A673 (cell line): ENCODE data around the gene KISS1. TPM values are rescaled to one million over a fixed set of nuclear protein-coding genes. Genes with fewer than 3 reads are reported as not detected.

Experiments
- BruUV-seq: library from RNA; stranded (reverse); fragments of 400-500 nt; replicated peaks from 2 replicates; lab custom pipeline; 2021; lab: Mats Ljungman, UMichigan
- CTCF ChIA-PET: fragments of 300-600 bp; sonication (Branson Sonifier 250); formaldehyde crosslinking; loops from one replicate; lab custom pipeline; 2022; ENCODE audit warnings: antibody characterized with exemption; lab: Charles Lee
- POLR2A ChIA-PET: fragments of 300-600 bp; sonication (Branson Sonifier 250); formaldehyde crosslinking; loops from one replicate; lab custom pipeline; 2022; ENCODE audit warnings: antibody characterized with exemption; ENCODE audit not compliant: low non-redundant PET; lab: Charles Lee
- DNase-seq: peaks from one replicate; pipeline ENCODE4 v3.0.0-alpha.2; 2015; ENCODE audit warnings: low spot score
- H3K27ac ChIP-seq: fragments of 200-600 bp; sonication (generic); 2 replicates; pipeline ENCODE4 v1.5.1; 2016; ENCODE audit warnings: mixed run types, low read depth, mild to moderate bottlenecking, mixed read lengths, antibody characterized with exemption, low read length; ENCODE audit not compliant: poor library complexity, severe bottlenecking
- H3K27me3 ChIP-seq: fragments of 200-600 bp; sonication (generic); replicated peaks from 2 replicates; pipeline ENCODE4 v1.6.1; 2017; ENCODE audit warnings: mixed run types, low read depth, mild to moderate bottlenecking, mixed read lengths, antibody characterized with exemption, low read length; ENCODE audit not compliant: insufficient read depth, poor library complexity
- H3K36me3 ChIP-seq: fragments of 200-600 bp; sonication (generic); 2 replicates; pipeline ENCODE4 v1.6.1; 2016; ENCODE audit warnings: mixed run types, mild to moderate bottlenecking, mixed read lengths, antibody characterized with exemption, low read length; ENCODE audit not compliant: insufficient read depth, poor library complexity, severe bottlenecking
- H3K4me1 ChIP-seq: fragments of 200-600 bp; sonication (generic); 2 replicates; pipeline ENCODE4 v1.6.1; 2017; ENCODE audit warnings: mixed run types, mild to moderate bottlenecking, mixed read lengths, antibody characterized with exemption, low read length; ENCODE audit not compliant: insufficient read depth, poor library complexity, severe bottlenecking
- H3K4me3 ChIP-seq: fragments of 200-600 bp; sonication (generic); 2 replicates; pipeline ENCODE4 v1.5.1; 2016; ENCODE audit warnings: low read depth, mixed run types, mild to moderate bottlenecking, mixed read lengths, low read length; ENCODE audit not compliant: poor library complexity, severe bottlenecking
- H3K9me3 ChIP-seq: fragments of 200-600 bp; sonication (generic); 2 replicates; pipeline ENCODE4 v1.6.1; 2016; ENCODE audit warnings: mixed run types, low read depth, mild to moderate bottlenecking, mixed read lengths, antibody characterized with exemption, low read length; ENCODE audit not compliant: poor library complexity, severe bottlenecking
- CTCF ChIP-seq: fragments of 300-800, 200-600 bp; sonication (generic); conservative IDR thresholded peaks from 2 replicates; pipeline ENCODE4 v1.5.1; 2017; ENCODE audit warnings: low read depth, mild to moderate bottlenecking, antibody characterized with exemption, low read length, moderate library complexity, mixed read lengths
- EZH2 ChIP-seq: fragments of 200-600 bp; sonication (generic); IDR thresholded peaks from 2 replicates; pipeline ENCODE4 v1.6.1; 2017; ENCODE audit warnings: borderline replicate concordance, low read depth, mild to moderate bottlenecking, mixed read lengths, antibody characterized with exemption, low read length; ENCODE audit not compliant: poor library complexity, severe bottlenecking
- intact Hi-C: fragments of 100-400 bp; cut with micrococcal nuclease; formaldehyde crosslinking; loops from one replicate; pipeline ENCODE4 v1.10.0; 2022; ENCODE audit not compliant: unreplicated experiment
- total RNA-seq: library from RNA; stranded (reverse); gene quantifications from 2 replicates; pipeline ENCODE4 v1.2.3, GENCODE V29; 2021

The KISS1 gene
- total RNA-seq, 1 experiment from 2014 or later: not detected

GRCh38 chr1:204224655-204225054 is 28.4 kb upstream of the KISS1 start:
- no peak overlapping the region for H3K27ac ChIP-seq
- DNase-seq: no peak
- no peaks in the 10 kb centered on the region for H3K9me3 ChIP-seq
- ChIA-PET POLR2A (no interaction called here), CTCF (no interaction called here)
- H3K4me1 ChIP-seq: no peaks in the 10 kb centered on the region
- BruUV-seq: no TSS peak
- H3K27me3 ChIP-seq: no peaks in the 10 kb centered on the region
- no peaks in the 10 kb centered on the region for H3K36me3 ChIP-seq
- intact Hi-C loops: no loop called here
- no peak overlapping the region for H3K4me3 ChIP-seq
- TF ChIP-seq CTCF (no peak), EZH2 (no peak)

DNA sequence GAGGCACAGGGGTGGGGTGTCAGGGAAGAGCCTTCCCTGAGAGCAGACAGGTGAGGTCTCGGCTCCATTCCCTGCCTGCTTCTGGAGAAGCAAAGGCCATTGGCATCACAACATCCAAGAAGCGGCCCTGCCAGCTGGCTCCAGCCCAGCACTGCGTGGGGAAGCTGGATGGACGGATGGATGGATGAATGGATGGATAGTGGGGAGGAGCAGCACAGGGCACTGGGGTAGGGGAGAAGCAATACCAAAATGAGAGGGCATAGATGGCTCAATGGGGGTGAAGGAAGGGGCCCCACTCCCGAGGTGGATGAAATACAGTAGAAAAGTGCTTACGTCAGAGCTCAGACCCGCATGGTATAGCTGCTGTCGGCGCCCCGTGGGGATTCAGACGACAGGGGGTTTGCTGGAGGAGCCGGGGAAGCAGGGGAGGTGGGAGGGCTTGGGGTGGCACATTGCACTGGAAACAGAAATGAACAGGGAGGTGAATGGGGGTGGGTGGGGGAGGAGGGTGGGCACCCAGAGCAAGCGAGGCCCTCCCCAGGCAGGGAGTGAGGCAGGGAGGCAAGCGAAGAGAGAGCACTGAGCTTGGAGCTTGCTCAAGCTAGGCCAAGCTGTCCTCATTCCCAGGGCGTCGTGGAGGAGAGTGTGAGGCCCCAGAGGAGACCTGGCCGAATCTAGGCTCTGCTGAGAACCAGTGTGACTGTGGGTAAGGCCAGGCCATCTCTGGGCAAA is 27.0 kb upstream of the KISS1 start:
- DNase-seq: no peak
- H3K4me1 ChIP-seq: no peaks in the 10 kb centered on the region
- H3K27ac ChIP-seq: no peak overlapping the region
- TF ChIP-seq EZH2 (no peak), CTCF (no peak)
- BruUV-seq: no TSS peak
- ChIA-PET POLR2A (no interaction called here), CTCF (interaction anchor here (0.6 kb wide), 1 partner anchor 17 kb away, joined by 3 read pairs; no protein-coding TSS in a partner anchor)
- no peaks in the 10 kb centered on the region for H3K27me3 ChIP-seq
- no peaks in the 10 kb centered on the region for H3K36me3 ChIP-seq
- H3K9me3 ChIP-seq: no peaks in the 10 kb centered on the region
- intact Hi-C loops: no loop called here
- no peak overlapping the region for H3K4me3 ChIP-seq

DNA sequence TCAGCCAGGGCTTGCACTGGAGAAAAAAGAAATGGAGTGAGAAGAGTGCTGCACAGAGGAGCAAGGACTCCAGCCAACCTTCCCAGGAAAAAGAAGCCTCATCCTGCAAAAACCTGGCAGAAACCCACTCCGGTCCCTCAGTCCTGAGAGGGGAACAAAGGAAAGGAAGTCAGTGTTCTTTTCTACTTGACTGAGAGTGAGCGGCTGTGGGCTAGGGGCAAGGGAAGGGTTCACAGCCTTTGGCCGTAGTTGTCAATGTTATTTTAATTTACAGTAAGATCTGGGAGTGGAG is 26.4 kb upstream of the KISS1 start:
- ChIA-PET POLR2A (no interaction called here), CTCF (no interaction called here)
- no peaks in the 10 kb centered on the region for H3K4me1 ChIP-seq
- H3K27me3 ChIP-seq: no peaks in the 10 kb centered on the region
- TF ChIP-seq EZH2: no peak
- no peak for TF ChIP-seq CTCF
- no TSS peak for BruUV-seq
- no peaks in the 10 kb centered on the region for H3K9me3 ChIP-seq
- H3K4me3 ChIP-seq: no peak overlapping the region
- intact Hi-C loops: no loop called here
- H3K36me3 ChIP-seq: no peaks in the 10 kb centered on the region
- no peak overlapping the region for H3K27ac ChIP-seq
- DNase-seq: no peak
